Measurements from ENCODE around the gene IFNAR1. TPM values are rescaled to one million over a fixed set of nuclear protein-coding genes. Genes with fewer than 3 reads are reported as not detected.

The IFNAR1 gene
- total RNA-seq, 1 donor from 2014 or later = 18.7 TPM

DNA sequence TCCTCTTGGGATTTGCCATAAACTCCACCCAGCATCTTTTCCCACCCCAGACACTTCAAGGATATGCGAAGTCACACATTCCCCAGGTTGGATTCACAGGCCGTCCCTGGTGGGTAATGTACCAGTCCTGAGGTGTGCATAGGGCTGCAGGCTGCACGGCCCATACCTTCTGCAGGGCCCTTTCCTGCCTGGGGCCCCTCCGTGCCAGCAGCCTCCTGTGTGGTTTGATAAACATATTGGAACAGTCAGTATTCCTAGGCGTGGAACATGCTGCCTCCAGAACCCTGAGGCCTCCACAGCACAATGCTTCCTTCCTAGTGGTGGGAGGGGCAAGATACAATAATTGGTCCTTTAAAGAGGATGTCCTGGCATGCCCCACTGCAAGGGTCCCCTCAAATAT is 32.0 kb upstream of the IFNAR1 start:
- H3K36me3 ChIP-seq (ENCODE audit: control insufficient read depth, insufficient read depth, low read length) = peaks cover 1% of the 10 kb centered on the region
- TF ChIP-seq, protein P1, sequence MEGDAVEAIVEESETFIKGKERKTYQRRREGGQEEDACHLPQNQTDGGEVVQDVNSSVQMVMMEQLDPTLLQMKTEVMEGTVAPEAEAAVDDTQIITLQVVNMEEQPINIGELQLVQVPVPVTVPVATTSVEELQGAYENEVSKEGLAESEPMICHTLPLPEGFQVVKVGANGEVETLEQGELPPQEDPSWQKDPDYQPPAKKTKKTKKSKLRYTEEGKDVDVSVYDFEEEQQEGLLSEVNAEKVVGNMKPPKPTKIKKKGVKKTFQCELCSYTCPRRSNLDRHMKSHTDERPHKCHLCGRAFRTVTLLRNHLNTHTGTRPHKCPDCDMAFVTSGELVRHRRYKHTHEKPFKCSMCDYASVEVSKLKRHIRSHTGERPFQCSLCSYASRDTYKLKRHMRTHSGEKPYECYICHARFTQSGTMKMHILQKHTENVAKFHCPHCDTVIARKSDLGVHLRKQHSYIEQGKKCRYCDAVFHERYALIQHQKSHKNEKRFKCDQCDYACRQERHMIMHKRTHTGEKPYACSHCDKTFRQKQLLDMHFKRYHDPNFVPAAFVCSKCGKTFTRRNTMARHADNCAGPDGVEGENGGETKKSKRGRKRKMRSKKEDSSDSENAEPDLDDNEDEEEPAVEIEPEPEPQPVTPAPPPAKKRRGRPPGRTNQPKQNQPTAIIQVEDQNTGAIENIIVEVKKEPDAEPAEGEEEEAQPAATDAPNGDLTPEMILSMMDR (IDR thresholded peaks at IDR 0.05; ENCODE audit: insufficient read depth, low read length, poor library complexity, severe bottlenecking) = no peak
- no peak for DNase-seq (ENCODE audit: low read depth)
- H3K4me3 ChIP-seq (ENCODE audit: low read depth, low read length) = no peak overlapping the region
- no peaks in the 10 kb centered on the region for H3K27me3 ChIP-seq (ENCODE audit: control insufficient read depth, insufficient read depth, low read length)

DNA sequence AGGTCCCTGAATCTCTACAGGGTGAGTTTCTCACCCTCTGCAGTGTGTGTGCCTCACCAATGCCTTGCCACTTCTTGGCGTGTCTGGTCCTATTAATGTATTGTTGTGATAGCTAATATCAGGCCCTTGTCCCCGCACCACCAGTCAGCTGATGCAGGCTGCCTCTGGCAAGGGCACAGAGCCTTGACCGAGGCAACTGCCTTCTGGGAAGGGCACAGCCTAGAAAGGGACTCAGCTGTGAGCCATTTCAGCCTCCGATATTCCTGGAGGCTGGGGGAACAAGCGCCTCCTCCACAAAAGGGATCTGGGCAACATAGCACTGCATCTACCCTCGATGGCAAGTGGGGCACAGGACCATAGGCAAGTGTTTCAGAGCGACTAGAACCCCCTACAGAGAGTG is 31.6 kb upstream of the IFNAR1 start:
- DNase-seq (ENCODE audit: low read depth) = no peak
- H3K36me3 ChIP-seq (ENCODE audit: control insufficient read depth, insufficient read depth, low read length) = peaks cover 1% of the 10 kb centered on the region
- TF ChIP-seq, protein P1 (IDR thresholded peaks at IDR 0.05; ENCODE audit: insufficient read depth, low read length, poor library complexity, severe bottlenecking) = no peak
- H3K27me3 ChIP-seq (ENCODE audit: control insufficient read depth, insufficient read depth, low read length) = no peaks in the 10 kb centered on the region
- no peak overlapping the region for H3K4me3 ChIP-seq (ENCODE audit: low read depth, low read length)

DNA sequence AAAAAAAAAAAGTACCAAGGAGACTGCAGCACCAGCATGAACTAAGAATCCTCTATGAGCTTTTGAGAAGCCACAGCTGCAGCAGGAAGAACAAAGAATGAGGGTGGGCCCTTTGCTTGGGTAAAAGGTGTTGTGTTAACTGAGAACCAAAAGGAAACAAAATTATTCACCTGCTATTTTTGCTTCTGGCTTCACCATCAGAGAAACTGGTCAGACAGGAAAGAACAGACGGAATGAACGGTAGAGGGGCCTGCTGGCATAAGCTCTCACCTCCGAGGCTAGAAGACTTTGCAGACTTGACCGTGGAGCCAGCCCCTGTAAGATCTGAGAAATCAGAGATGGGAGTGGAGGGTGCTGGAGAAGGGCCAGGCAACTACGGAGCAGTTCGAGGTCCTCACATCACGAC is 31.0 kb upstream of the IFNAR1 start:
- TF ChIP-seq, protein P1 (IDR thresholded peaks at IDR 0.05; ENCODE audit: insufficient read depth, low read length, poor library complexity, severe bottlenecking) = no peak

DNA sequence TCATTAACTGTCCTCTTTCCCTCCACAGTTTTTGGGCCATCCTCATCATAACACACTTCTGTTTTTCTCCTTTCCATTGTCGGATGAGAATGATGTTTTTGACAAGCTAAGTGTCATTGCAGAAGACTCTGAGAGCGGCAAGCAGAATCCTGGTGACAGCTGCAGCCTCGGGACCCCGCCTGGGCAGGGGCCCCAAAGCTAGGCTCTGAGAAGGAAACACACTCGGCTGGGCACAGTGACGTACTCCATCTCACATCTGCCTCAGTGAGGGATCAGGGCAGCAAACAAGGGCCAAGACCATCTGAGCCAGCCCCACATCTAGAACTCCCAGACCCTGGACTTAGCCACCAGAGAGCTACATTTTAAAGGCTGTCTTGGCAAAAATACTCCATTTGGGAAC is 28.6 kb upstream of the IFNAR1 start:
- no peak overlapping the region for H3K4me3 ChIP-seq (ENCODE audit: low read depth, low read length)
- no peak for DNase-seq (ENCODE audit: low read depth)
- TF ChIP-seq, protein P1 (IDR thresholded peaks at IDR 0.05; ENCODE audit: insufficient read depth, low read length, poor library complexity, severe bottlenecking) = no peak
- peaks cover 1% of the 10 kb centered on the region for H3K36me3 ChIP-seq (ENCODE audit: control insufficient read depth, insufficient read depth, low read length)
- no peaks in the 10 kb centered on the region for H3K27me3 ChIP-seq (ENCODE audit: control insufficient read depth, insufficient read depth, low read length)

More for the DNA sequence above, 31.0 kb upstream of the IFNAR1 start:
- Histone ChIP-seq H3K36me3 (ENCODE audit: control insufficient read depth, insufficient read depth, low read length) (peaks cover 1% of the 10 kb centered on the region), H3K27me3 (ENCODE audit: control insufficient read depth, insufficient read depth, low read length) (no peaks in the 10 kb centered on the region), H3K4me3 (ENCODE audit: low read depth, low read length) (no peak overlapping the region)
- no peak for DNase-seq (ENCODE audit: low read depth)

DNA sequence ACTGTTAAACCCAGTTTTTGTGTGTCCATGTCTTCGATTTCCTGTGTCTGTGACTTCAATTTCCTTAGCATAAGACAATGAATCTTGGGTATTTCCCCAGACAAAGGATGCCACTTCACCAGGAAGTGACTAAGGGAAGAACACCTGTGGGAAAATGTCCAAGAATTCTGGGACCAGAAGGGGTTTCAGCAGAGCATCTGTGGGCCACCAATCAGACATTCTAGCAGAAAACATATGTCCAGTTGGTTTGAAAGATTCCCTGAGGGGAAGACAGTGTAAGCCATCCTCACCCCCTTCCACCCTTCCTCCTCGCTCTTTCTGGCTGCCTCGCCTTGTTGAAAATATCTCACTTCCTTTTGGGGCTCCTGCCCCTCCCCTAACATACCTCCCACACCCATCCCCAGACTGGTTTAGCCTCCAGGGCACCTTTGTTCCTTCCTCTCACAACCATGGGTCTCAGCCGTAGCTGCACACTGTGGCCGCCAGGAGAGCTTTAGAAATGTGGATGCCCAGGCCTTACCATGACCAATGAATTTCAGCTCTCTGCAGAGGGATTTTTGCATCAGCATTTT is 25.5 kb upstream of the IFNAR1 start:
- TF ChIP-seq, protein P1 (IDR thresholded peaks at IDR 0.05; ENCODE audit: insufficient read depth, low read length, poor library complexity, severe bottlenecking) = no peak
- H3K4me3 ChIP-seq (ENCODE audit: low read depth, low read length) = no peak overlapping the region

More for the DNA sequence above, 25.5 kb upstream of the IFNAR1 start:
- H3K27me3 ChIP-seq (ENCODE audit: control insufficient read depth, insufficient read depth, low read length) = no peaks in the 10 kb centered on the region
- peaks cover 1% of the 10 kb centered on the region for H3K36me3 ChIP-seq (ENCODE audit: control insufficient read depth, insufficient read depth, low read length)
- no peak for DNase-seq (ENCODE audit: low read depth)
